GM12875 (cell line): Measurements from ENCODE around the gene SIRT7.

Experiments used
- H3K4me3 ChIP-seq: one replicate; pipeline ENCODE4 v1.5.1; 2011; ENCODE audit warnings: low read depth, low read length, control low read depth
- CTCF ChIP-seq: IDR thresholded peaks from 2 replicates; pipeline ENCODE4 v1.5.1; 2011; ENCODE audit warnings: low read depth, mild to moderate bottlenecking, control low read depth, inconsistent platforms, low read length, moderate library complexity, borderline replicate concordance; ENCODE audit not compliant: insufficient read depth

SIRT7 gene

DNA sequence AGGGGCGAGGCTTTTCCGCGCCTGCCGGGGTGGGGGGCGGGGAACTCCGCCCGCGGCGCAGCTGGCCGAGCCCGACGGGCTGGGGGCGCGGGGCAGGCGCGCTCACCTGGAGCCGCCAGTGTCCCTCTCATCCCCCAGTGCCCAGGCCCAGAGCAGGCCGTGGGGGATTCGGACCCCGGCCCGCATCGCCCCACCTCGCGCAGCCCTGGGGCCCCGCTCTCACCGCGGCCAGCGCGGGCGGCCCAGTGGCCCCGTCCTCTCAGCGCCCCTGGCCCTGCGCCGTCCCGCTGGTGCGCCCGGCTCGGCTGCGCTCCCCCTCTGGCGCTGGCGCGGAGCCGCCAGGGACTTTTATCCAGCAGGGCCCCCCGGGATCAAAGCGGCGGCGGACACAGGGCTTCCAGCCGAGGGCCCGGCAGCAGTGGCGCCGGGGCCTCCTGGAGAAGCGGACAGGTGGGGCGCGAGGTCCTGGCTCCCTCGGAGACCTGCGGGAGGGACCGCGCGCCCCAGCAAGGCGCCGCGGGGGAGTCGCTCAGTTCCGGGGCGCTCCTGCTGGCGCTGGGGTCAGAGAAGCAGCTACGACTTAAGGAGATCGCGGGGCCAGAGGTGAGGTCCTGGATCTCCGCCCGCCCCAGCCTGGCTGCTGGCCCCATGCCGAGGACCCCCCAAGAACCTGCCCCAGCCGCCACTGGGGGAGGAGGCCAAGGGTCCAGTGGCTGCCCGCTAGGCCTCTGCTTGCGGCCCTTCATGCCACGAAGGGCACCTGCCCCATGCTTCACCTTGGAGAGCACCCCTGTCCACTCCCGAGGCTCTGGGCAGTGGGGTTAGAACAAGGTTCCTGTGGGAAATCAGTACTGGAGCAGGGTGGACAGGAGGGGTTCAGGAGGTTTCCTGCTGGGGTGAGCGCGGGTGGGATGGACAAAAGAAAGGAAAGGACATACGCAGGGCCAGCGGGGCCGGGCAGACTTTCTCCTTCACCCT is 43.8 kb upstream of the SIRT7 start:
- TF ChIP-seq CTCF: no peak
- H3K4me3 ChIP-seq: no peak overlapping the region

DNA sequence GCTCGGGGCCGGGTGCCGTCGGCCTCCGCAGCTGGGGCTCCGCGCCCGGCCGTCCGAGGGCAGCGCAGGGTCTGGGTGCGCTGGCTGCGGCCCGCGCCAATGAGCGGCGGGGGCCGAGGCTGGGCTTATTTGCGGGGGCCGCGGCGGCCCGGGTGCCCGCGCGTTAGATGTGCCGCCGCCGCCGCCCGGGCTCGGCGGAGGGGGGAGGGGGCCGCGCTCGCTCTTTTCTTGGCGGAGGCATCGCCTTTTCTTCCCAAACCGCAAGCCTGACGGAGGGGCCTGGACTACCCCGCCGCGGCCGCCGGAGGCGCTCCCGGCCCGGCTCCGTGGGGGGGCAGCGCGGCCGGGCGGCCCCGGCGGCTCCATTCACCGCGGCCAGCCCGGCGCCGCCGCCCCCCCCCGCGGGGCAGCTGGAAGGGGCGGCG is 43.1 kb upstream of the SIRT7 start, which contains the start of gene NOTUM:
Gene NOTUM (minus strand): TSS at position 101 of the 425 bp plus-strand sequence. CDS start 278 bp downstream, outside the sequence.
- peak; percentile 35; the same call in 1 of the 2 replicates for TF ChIP-seq CTCF
- no peak within 1 kb of the TSS for H3K4me3 ChIP-seq

DNA sequence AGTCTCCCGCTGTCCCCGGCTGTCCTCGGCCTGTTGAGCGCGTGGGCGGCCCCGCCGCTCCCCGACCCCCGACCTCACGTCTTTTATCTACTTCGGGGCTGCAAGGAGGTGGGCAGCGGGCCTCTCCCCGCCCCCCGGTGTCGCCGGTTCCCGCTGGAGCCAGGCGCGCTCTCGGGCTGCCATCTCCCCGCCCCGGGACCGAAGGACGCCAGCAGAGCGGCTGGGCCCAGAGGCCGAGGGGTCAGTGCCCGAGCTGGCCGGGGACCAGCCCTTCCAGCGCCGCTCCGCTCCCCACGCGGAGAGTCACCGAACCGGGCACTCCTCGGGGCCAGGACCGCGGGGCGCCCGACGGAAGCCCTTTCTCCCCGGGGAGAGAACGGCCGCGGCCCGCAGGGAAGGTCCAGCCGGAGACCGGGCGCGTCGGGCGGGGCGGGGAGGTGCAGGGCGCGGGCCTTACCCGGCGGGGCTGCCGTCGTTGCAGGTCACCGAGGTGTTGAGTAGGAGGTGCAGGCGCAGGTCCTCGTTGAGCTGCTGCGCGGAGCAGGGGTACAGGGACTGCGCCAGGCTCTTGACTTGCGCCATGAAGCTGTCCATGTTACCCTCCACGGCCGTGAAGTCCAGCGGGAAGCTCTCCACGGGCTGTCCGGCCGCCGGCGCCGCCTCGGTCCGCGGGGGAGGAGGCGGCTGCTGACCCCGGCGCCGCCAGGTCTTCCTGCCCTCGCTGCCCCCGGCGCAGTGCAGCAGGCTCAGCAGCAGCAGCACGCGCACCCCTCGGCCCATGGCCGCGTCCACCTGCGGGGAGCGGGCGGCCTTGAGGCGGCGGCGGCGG is 42.4 kb upstream of the SIRT7 start:
- H3K4me3 ChIP-seq: no peak overlapping the region
- TF ChIP-seq CTCF: no peak

DNA sequence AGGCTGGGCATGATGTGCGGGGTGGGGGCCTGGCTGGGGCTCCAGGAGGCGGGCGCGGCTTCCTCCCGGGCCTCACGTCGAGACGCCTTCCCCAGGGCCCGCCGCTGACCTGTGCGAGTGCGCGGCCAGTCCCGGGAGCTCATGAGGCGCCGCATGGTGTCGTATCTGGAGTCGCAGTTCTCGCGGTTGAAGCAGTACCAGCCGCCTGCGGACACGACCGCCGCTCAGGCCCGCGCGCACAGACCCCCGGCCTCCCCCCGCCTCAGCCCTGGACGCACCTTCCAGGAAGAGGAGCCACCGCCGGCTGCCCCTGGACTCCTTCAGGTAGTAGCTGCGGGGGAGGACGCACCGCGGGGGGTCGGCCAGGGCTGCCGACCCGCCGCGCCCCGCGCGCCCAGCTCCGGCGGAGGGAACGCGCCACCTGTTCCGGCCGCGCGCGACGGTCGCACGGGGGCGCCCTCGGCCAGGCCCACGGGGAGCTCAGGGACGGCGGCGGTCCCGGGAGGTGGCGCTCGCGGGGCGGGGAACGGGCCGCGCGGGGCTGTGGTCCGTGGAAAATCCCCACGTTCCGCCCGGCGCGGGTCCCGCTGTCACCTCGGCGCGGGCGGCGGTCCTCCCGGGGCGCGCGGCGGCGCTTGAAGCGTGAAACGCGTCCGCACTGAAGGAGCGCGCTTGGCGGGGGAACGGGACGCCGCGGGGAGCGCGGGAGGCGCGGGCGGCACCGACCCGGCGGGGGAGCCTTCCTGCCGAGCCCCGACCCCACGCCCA is 41.6 kb upstream of the SIRT7 start:
- TF ChIP-seq CTCF: peak; percentile 87
- no peak overlapping the region for H3K4me3 ChIP-seq

DNA sequence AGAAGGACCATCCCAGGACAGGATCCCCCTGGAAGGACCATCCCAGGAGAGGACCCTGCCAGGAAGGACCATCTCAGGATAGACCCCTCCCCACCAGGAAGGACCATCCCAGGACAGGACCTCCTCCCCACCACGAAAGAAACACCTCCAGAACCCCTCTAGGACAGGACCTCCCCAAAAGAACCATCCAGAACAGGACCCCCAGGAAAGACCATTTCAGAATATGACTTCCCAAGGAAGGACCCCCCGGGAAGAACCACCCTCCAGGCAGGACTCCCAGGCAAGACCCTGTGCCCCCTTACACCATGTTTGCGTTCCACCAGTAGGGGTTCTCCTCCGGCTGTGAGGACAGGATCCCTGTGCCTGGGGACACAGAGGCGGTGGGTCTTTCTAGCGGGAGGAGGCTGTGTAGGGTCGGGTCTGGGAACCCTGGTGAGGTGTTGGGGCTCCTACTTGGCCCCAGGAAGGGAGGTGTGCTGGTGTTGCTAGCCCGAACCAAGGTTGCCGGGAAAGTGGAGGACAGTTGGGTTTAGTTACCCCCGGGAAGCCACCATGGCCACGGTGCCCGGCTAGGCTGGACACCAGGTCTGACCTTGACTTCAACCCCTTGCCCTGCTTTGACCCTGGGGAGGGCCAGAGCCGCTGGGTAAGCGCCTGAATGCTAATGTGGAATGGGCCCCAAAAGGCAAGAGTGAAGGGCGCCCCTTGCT is 40.8 kb upstream of the SIRT7 start:
- TF ChIP-seq CTCF: no peak
- no peak overlapping the region for H3K4me3 ChIP-seq
